ENCODE results near the gene ITGB6. TPM values are rescaled to one million over a fixed set of nuclear protein-coding genes. Genes with fewer than 3 reads are reported as not detected.

ITGB6 gene
- total RNA-seq, 1 donor from 2014 or later = 7.6 TPM

- no peak for TF ChIP-seq EZH2 (IDR thresholded peaks at IDR 0.05; ENCODE audit: insufficient read depth, low read length)
- TF ChIP-seq, protein P1, sequence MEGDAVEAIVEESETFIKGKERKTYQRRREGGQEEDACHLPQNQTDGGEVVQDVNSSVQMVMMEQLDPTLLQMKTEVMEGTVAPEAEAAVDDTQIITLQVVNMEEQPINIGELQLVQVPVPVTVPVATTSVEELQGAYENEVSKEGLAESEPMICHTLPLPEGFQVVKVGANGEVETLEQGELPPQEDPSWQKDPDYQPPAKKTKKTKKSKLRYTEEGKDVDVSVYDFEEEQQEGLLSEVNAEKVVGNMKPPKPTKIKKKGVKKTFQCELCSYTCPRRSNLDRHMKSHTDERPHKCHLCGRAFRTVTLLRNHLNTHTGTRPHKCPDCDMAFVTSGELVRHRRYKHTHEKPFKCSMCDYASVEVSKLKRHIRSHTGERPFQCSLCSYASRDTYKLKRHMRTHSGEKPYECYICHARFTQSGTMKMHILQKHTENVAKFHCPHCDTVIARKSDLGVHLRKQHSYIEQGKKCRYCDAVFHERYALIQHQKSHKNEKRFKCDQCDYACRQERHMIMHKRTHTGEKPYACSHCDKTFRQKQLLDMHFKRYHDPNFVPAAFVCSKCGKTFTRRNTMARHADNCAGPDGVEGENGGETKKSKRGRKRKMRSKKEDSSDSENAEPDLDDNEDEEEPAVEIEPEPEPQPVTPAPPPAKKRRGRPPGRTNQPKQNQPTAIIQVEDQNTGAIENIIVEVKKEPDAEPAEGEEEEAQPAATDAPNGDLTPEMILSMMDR (IDR thresholded peaks at IDR 0.05; ENCODE audit: insufficient read depth, low read depth, low read length) = no peak
- no peaks in the 10 kb centered on the region for H4K20me1 ChIP-seq (ENCODE audit: insufficient read depth, low read length)
- FAIRE-seq (no peak), DNase-seq (ENCODE audit: low read depth) (no peak)
- Mint-ChIP-seq H3K4me1 (ENCODE audit: low read depth, unreplicated experiment) (peaks cover 5% of the 10 kb centered on the region), H3K4me3 (ENCODE audit: unreplicated experiment) (no peak overlapping the region), H3K36me3 (ENCODE audit: low read depth, unreplicated experiment) (no peaks in the 10 kb centered on the region), H3K27me3 (ENCODE audit: low read depth, unreplicated experiment) (no peaks in the 10 kb centered on the region), H3K27ac (ENCODE audit: unreplicated experiment) (no peak overlapping the region), H3K9me3 (ENCODE audit: unreplicated experiment) (no peaks in the 10 kb centered on the region)
- H3K4me2 ChIP-seq (ENCODE audit: low read length) = no peak overlapping the region
- no peak overlapping the region for H3K9ac ChIP-seq (ENCODE audit: low read length)
- H3K4me1 ChIP-seq (ENCODE audit: insufficient read depth, low read length) = no peaks in the 10 kb centered on the region
- no peaks in the 10 kb centered on the region for H3K36me3 ChIP-seq (ENCODE audit: insufficient read depth, low read length)
- no peak overlapping the region for H3K4me3 ChIP-seq (ENCODE audit: insufficient read depth, low read depth, low read length)
- H3K9me3 ChIP-seq (ENCODE audit: insufficient read depth, low read depth, low read length) = no peaks in the 10 kb centered on the region
- no peaks in the 10 kb centered on the region for H3K79me2 ChIP-seq (ENCODE audit: insufficient read depth, low read length)
- no peaks in the 10 kb centered on the region for H3K27me3 ChIP-seq (ENCODE audit: insufficient read depth, low read length)
- no peak overlapping the region for H3K27ac ChIP-seq (ENCODE audit: low read depth, low read length)
- no peak overlapping the region for H2AFZ ChIP-seq (ENCODE audit: low read depth, low read length)
Observed at GRCh38 chr2:160167089-160167740, 32.9 kb downstream of the ITGB6 start.

- no peak for FAIRE-seq
- peaks cover 5% of the 10 kb centered on the region for H3K4me1 Mint-ChIP-seq (ENCODE audit: low read depth, unreplicated experiment)
Observed at GRCh38 chr2:160165996-160166395, 34.1 kb downstream of the ITGB6 start.

GRCh38 chr2:160165081-160165480, 35.0 kb downstream of the ITGB6 start:
- no peak for FAIRE-seq
- Histone ChIP-seq H3K9me3 (ENCODE audit: insufficient read depth, low read depth, low read length) (no peaks in the 10 kb centered on the region), H3K4me1 (ENCODE audit: insufficient read depth, low read length) (no peaks in the 10 kb centered on the region), H3K27ac (ENCODE audit: low read depth, low read length) (no peak overlapping the region), H2AFZ (ENCODE audit: low read depth, low read length) (no peak overlapping the region), H3K4me3 (ENCODE audit: insufficient read depth, low read depth, low read length) (no peak overlapping the region), H3K4me2 (ENCODE audit: low read length) (no peak overlapping the region), H3K27me3 (ENCODE audit: insufficient read depth, low read length) (no peaks in the 10 kb centered on the region), H3K79me2 (ENCODE audit: insufficient read depth, low read length) (no peaks in the 10 kb centered on the region), H3K9ac (ENCODE audit: low read length) (no peak overlapping the region), H3K36me3 (ENCODE audit: insufficient read depth, low read length) (no peaks in the 10 kb centered on the region), H4K20me1 (ENCODE audit: insufficient read depth, low read length) (no peaks in the 10 kb centered on the region)
- Mint-ChIP-seq H3K4me3 (ENCODE audit: unreplicated experiment) (no peak overlapping the region), H3K4me1 (ENCODE audit: low read depth, unreplicated experiment) (peaks cover 5% of the 10 kb centered on the region), H3K36me3 (ENCODE audit: low read depth, unreplicated experiment) (no peaks in the 10 kb centered on the region), H3K27me3 (ENCODE audit: low read depth, unreplicated experiment) (no peaks in the 10 kb centered on the region), H3K9me3 (ENCODE audit: unreplicated experiment) (no peaks in the 10 kb centered on the region), H3K27ac (ENCODE audit: unreplicated experiment) (no peak overlapping the region)
- TF ChIP-seq, protein P1 (IDR thresholded peaks at IDR 0.05; ENCODE audit: insufficient read depth, low read depth, low read length) = no peak
- no peak for TF ChIP-seq EZH2 (IDR thresholded peaks at IDR 0.05; ENCODE audit: insufficient read depth, low read length)
- no peak for DNase-seq (ENCODE audit: low read depth)

More at GRCh38 chr2:160165996-160166395, 34.1 kb downstream of the ITGB6 start:
- no peaks in the 10 kb centered on the region for H3K79me2 ChIP-seq (ENCODE audit: insufficient read depth, low read length)
- H3K27me3 Mint-ChIP-seq (ENCODE audit: low read depth, unreplicated experiment) = no peaks in the 10 kb centered on the region
- no peak overlapping the region for H3K9ac ChIP-seq (ENCODE audit: low read length)
- TF ChIP-seq EZH2 (IDR thresholded peaks at IDR 0.05; ENCODE audit: insufficient read depth, low read length) = no peak
- TF ChIP-seq, protein P1 (IDR thresholded peaks at IDR 0.05; ENCODE audit: insufficient read depth, low read depth, low read length) = no peak
- H3K4me1 ChIP-seq (ENCODE audit: insufficient read depth, low read length) = no peaks in the 10 kb centered on the region
- no peaks in the 10 kb centered on the region for H3K9me3 Mint-ChIP-seq (ENCODE audit: unreplicated experiment)
- no peak overlapping the region for H2AFZ ChIP-seq (ENCODE audit: low read depth, low read length)
- no peak overlapping the region for H3K4me2 ChIP-seq (ENCODE audit: low read length)
- no peak overlapping the region for H3K27ac Mint-ChIP-seq (ENCODE audit: unreplicated experiment)
- H3K9me3 ChIP-seq (ENCODE audit: insufficient read depth, low read depth, low read length) = no peaks in the 10 kb centered on the region
- H4K20me1 ChIP-seq (ENCODE audit: insufficient read depth, low read length) = no peaks in the 10 kb centered on the region
- no peaks in the 10 kb centered on the region for H3K36me3 Mint-ChIP-seq (ENCODE audit: low read depth, unreplicated experiment)
- H3K27me3 ChIP-seq (ENCODE audit: insufficient read depth, low read length) = no peaks in the 10 kb centered on the region
- DNase-seq (ENCODE audit: low read depth) = no peak
- no peak overlapping the region for H3K4me3 Mint-ChIP-seq (ENCODE audit: unreplicated experiment)
- H3K36me3 ChIP-seq (ENCODE audit: insufficient read depth, low read length) = no peaks in the 10 kb centered on the region
- H3K27ac ChIP-seq (ENCODE audit: low read depth, low read length) = no peak overlapping the region
- H3K4me3 ChIP-seq (ENCODE audit: insufficient read depth, low read depth, low read length) = no peak overlapping the region

All from astrocyte (in vitro differentiated cells and primary cell).